H1 (cell line): ENCODE measurements around the gene PLPPR1. TPM values are rescaled to one million over a fixed set of nuclear protein-coding genes. Genes with fewer than 3 reads are reported as not detected.

ENCODE experiments used
- CTCF ChIA-PET: fragments of 300-600 bp; sonication (Branson Sonifier 250); formaldehyde crosslinking; loops from one replicate; lab custom pipeline; 2021; ENCODE audit not compliant: partially characterized antibody; lab: Charles Lee
- POLR2A ChIA-PET: fragments of 300-600 bp; sonication (Branson Sonifier 250); formaldehyde crosslinking; loops from one replicate; lab custom pipeline; 2021; ENCODE audit warnings: inconsistent platforms; ENCODE audit not compliant: partially characterized antibody; lab: Charles Lee
- DNase-seq, 2 experiments: peaks; one replicate each; pipeline versions ENCODE4 v3.0.0 to v3.0.0-alpha.2; 2010 to 2022; ENCODE audit warnings: low spot score in 2 of 2, low read depth in 1 of 2, mixed read lengths in 1 of 2
- FAIRE-seq: peaks from 2 replicates; lab custom pipeline; 2011; peaks lifted over from hg19 to GRCh38; lab: Jason Lieb, UNC
- H2AFZ ChIP-seq: 2 replicates; pipeline ENCODE4 v1.8.1; 2012; ENCODE audit warnings: low read length, inconsistent platforms
- H2AK5ac ChIP-seq: 2 replicates; pipeline ENCODE4 v1.6.1; 2013; ENCODE audit warnings: low read depth, low read length
- H2BK120ac ChIP-seq: replicated peaks from 2 replicates; pipeline ENCODE3; 2013; ENCODE audit warnings: low read depth, low read length, inconsistent platforms
- H2BK12ac ChIP-seq: 2 replicates; pipeline ENCODE4 v1.6.1; 2013; ENCODE audit warnings: low read depth, low read length
- H2BK15ac ChIP-seq: 2 replicates; pipeline ENCODE4 v1.6.1; 2013; ENCODE audit warnings: low read length
- H2BK20ac ChIP-seq: 2 replicates; pipeline ENCODE4 v1.6.1; 2013; ENCODE audit warnings: low read length
- H2BK5ac ChIP-seq: 2 replicates; pipeline ENCODE4 v1.6.1; 2013; ENCODE audit warnings: low read depth, low read length
- H3K14ac ChIP-seq: 2 replicates; pipeline ENCODE4 v1.6.1; 2013; ENCODE audit warnings: inconsistent platforms; ENCODE audit not compliant: insufficient read length
- H3K18ac ChIP-seq: 2 replicates; pipeline ENCODE4 v1.6.1; 2013; ENCODE audit warnings: low read length; ENCODE audit errors: extremely low read depth
- H3K23ac ChIP-seq: 2 replicates; pipeline ENCODE4 v1.6.1; 2013; ENCODE audit warnings: inconsistent platforms; ENCODE audit not compliant: insufficient read length
- H3K23me2 ChIP-seq: 2 replicates; pipeline ENCODE4 v1.6.1; 2013; ENCODE audit warnings: low read depth, low read length
- H3K27ac ChIP-seq: 2 replicates; pipeline ENCODE4 v1.6.1; 2011; ENCODE audit warnings: low read depth, low read length, inconsistent platforms
- H3K27me3 ChIP-seq, 4 experiments: replicated peaks in 1 of 4; 1 replicate in 1 of 4; 2 replicates in 3 of 4; pipeline versions ENCODE4 v1.6.1 to v1.8.1; 2011 to 2013; ENCODE audit warnings: low read length in 3 of 4, mild to moderate bottlenecking in 3 of 4, inconsistent platforms in 2 of 4, mixed read lengths in 2 of 4, moderate library complexity in 1 of 4; ENCODE audit not compliant: control insufficient read depth in 3 of 4, insufficient read depth in 3 of 4; ENCODE audit errors: extremely low read depth in 1 of 4
- H3K36me3 ChIP-seq, 4 experiments: 2 replicates each; pipeline versions ENCODE4 v1.6.1 to v1.8.1; 2011 to 2013; ENCODE audit warnings: mild to moderate bottlenecking in 4 of 4, low read length in 3 of 4, moderate library complexity in 2 of 4, control low read depth in 1 of 4, inconsistent platforms in 1 of 4; ENCODE audit not compliant: insufficient read depth in 4 of 4, control insufficient read depth in 2 of 4
- H3K4ac ChIP-seq: replicated peaks from 2 replicates; pipeline ENCODE3; 2013; ENCODE audit warnings: low read length, low read depth, mixed read lengths, inconsistent platforms; ENCODE audit not compliant: insufficient read length
- H3K4me1 ChIP-seq, 4 experiments: replicated peaks in 1 of 4; 1 replicate in 1 of 4; 2 replicates in 3 of 4; pipeline versions ENCODE4 v1.6.1 to v1.8.1; 2011 to 2013; ENCODE audit warnings: low read length in 3 of 4, inconsistent platforms in 2 of 4, mixed read lengths in 1 of 4; ENCODE audit not compliant: insufficient read depth in 4 of 4, control insufficient read depth in 3 of 4
- H3K4me2 ChIP-seq, 2 experiments: 2 replicates each; pipeline versions ENCODE4 v1.6.1 to v1.8.1; 2011 to 2013; ENCODE audit warnings: low read depth in 2 of 2, low read length in 2 of 2, control low read depth in 1 of 2, inconsistent platforms in 1 of 2, mild to moderate bottlenecking in 1 of 2; ENCODE audit not compliant: insufficient read depth in 1 of 2
- H3K4me3 ChIP-seq, 4 experiments: fragments of 200-600, 300-600 bp in 1 of 4; sonication (generic), shearing (Covaris generic), sonication (Bioruptor Twin) in 1 of 4; 2 replicates each; pipeline versions ENCODE4 v1.5.1 to v1.8.1; 2011 to 2016; ENCODE audit warnings: low read length in 4 of 4, low read depth in 3 of 4, control low read depth in 2 of 4, inconsistent platforms in 2 of 4, mild to moderate bottlenecking in 2 of 4, mixed read lengths in 1 of 4, moderate library complexity in 1 of 4; ENCODE audit not compliant: insufficient read depth in 2 of 4; ENCODE audit errors: extremely low read depth in 1 of 4
- H3K56ac ChIP-seq: replicated peaks from 2 replicates; pipeline ENCODE3; 2013; ENCODE audit warnings: low read depth, mild to moderate bottlenecking, mixed read lengths, low read length, inconsistent platforms; ENCODE audit not compliant: insufficient read length
- H3K79me1 ChIP-seq: 2 replicates; pipeline ENCODE4 v1.6.1; 2013; ENCODE audit warnings: low read depth, low read length, control low read depth
- H3K79me2 ChIP-seq, 2 experiments: 2 replicates each; pipeline versions ENCODE4 v1.6.1 to v1.8.1; 2012 to 2013; ENCODE audit warnings: low read length in 2 of 2, mild to moderate bottlenecking in 2 of 2, inconsistent platforms in 1 of 2; ENCODE audit not compliant: insufficient read depth in 2 of 2, control insufficient read depth in 1 of 2
- H3K9ac ChIP-seq, 4 experiments: replicated peaks in 1 of 4; 1 replicate in 1 of 4; 2 replicates in 3 of 4; pipeline versions ENCODE4 v1.6.1 to v1.8.1; 2011 to 2013; ENCODE audit warnings: low read depth in 3 of 4, low read length in 3 of 4, control low read depth in 2 of 4, mild to moderate bottlenecking in 2 of 4, moderate library complexity in 2 of 4, inconsistent platforms in 1 of 4; ENCODE audit errors: extremely low read depth in 1 of 4
- H3K9me3 ChIP-seq, 2 experiments: 2 replicates each; pipeline versions ENCODE4 v1.6.1 to v1.8.1; 2012 to 2013; ENCODE audit warnings: mild to moderate bottlenecking in 2 of 2, moderate library complexity in 2 of 2, control low read depth in 1 of 2, inconsistent platforms in 1 of 2, low read depth in 1 of 2, low read length in 1 of 2, mixed read lengths in 1 of 2; ENCODE audit not compliant: insufficient read depth in 2 of 2
- H4K20me1 ChIP-seq, 2 experiments: replicated peaks in 1 of 2; 2 replicates each; pipeline versions ENCODE3 to v1.8.1; 2011 to 2013; ENCODE audit warnings: inconsistent platforms in 2 of 2, low read length in 2 of 2, mild to moderate bottlenecking in 1 of 2; ENCODE audit not compliant: insufficient read depth in 2 of 2, control insufficient read depth in 1 of 2
- H4K5ac ChIP-seq: 2 replicates; pipeline ENCODE4 v1.6.1; 2013; ENCODE audit warnings: low read length, low read depth, mixed read lengths, inconsistent platforms; ENCODE audit not compliant: insufficient read length
- H4K8ac ChIP-seq: 2 replicates; pipeline ENCODE4 v1.8.0; 2013; ENCODE audit warnings: mild to moderate bottlenecking, moderate library complexity, low read length, inconsistent platforms; ENCODE audit not compliant: insufficient read depth; ENCODE audit errors: extremely low read depth
- H4K91ac ChIP-seq: replicated peaks from 2 replicates; pipeline ENCODE3; 2013; ENCODE audit warnings: low read length, mixed read lengths, inconsistent platforms; ENCODE audit not compliant: insufficient read length
- BRCA1 ChIP-seq: IDR thresholded peaks from 2 replicates; pipeline ENCODE4 v1.6.1; 2012; ENCODE audit warnings: low read depth, low read length, improper control_type of control experiment
- CBX8 ChIP-seq: fragments of 300-800, 300-1000 bp; sonication (generic); IDR thresholded peaks from 2 replicates; pipeline ENCODE4 v1.7.1; 2016; ENCODE audit warnings: low read depth, low read length, borderline replicate concordance
- CHD1 ChIP-seq: IDR thresholded peaks from 2 replicates; pipeline ENCODE4 v1.6.1; 2012; ENCODE audit warnings: low read depth, low read length, improper control_type of control experiment
- FOSL1 ChIP-seq: IDR thresholded peaks from 2 replicates; pipeline ENCODE4 v1.6.1; 2011; ENCODE audit warnings: mild to moderate bottlenecking, low read depth, low read length, moderate library complexity; ENCODE audit not compliant: insufficient read depth
- JUND ChIP-seq: IDR thresholded peaks from 2 replicates; pipeline ENCODE4 v1.6.1; 2011; ENCODE audit warnings: mild to moderate bottlenecking, improper control_type of control experiment, low read length
- KDM5A ChIP-seq: fragments of 200-600 bp; IDR thresholded peaks from 2 replicates; pipeline ENCODE4 v1.7.1; 2012; ENCODE audit warnings: mild to moderate bottlenecking, low read length, inconsistent platforms, mixed read lengths
- POLR2AphosphoS5 ChIP-seq: IDR thresholded peaks from 2 replicates; pipeline ENCODE4 v1.6.1; 2011; ENCODE audit warnings: low read depth, low read length
- TEAD4 ChIP-seq: IDR thresholded peaks from 2 replicates; pipeline ENCODE4 v1.6.1; 2012; ENCODE audit warnings: low read depth, low read length, inconsistent platforms, mixed read lengths
- USF2 ChIP-seq: IDR thresholded peaks from 2 replicates; pipeline ENCODE4 v1.6.1; 2011; ENCODE audit warnings: low read length, improper control_type of control experiment
- WGBS, 2 experiments: shearing (Covaris generic) in 1 of 2; methylation state at CpG; one replicate each; pipeline versions ENCODE4 v1.1.6 to v1.1.7; 2013 to 2015; ENCODE audit warnings: low lambda C conversion rate in 2 of 2, mixed read lengths in 2 of 2, inconsistent platforms in 1 of 2, low coverage in 1 of 2, missing lambda C conversion rate in 1 of 2; ENCODE audit not compliant: insufficient replicate concordance in 2 of 2, insufficient coverage in 1 of 2, insufficient read length in 1 of 2; ENCODE audit errors: extremely low coverage in 1 of 2, missing lambda C conversion rate in 1 of 2; 5-methylcytosine and 5-hydroxymethylcytosine counted together
- polyA plus RNA-seq, 7 experiments: library from polyadenylated mRNA; depleted of rRNA in 3 of 7; stranded (reverse) in 5 of 7; unstranded in 2 of 7; fragments of >200 nt in 5 of 7; fragments of 200-250 nt in 2 of 7; gene quantifications; 1 replicate in 5 of 7; 2 replicates in 1 of 7; 4 replicates in 1 of 7; pipeline versions ENCODE4 v1.2.1 to v1.2.3, GENCODE V29; 2011 to 2013; ENCODE audit warnings: missing spikeins in 2 of 7, mixed read lengths in 2 of 7
- total RNA-seq: library from RNA; stranded (reverse); fragmentation: NEBNext Ultra II Directional; extraction: Animal tissue kit (Norgen Biotek cat#: 25700); gene quantifications from 2 replicates; pipeline ENCODE4 v1.2.1, GENCODE V29; 2021

The PLPPR1 gene
- total and polyA plus RNA-seq, 2 of the 8 experiments (the other 6 are each of a cell fraction or from before 2014, with no cell fraction given), result 1.4 to 1.8 TPM

GRCh38 chr9:101035098-101035497, 6.6 kb downstream of the PLPPR1 start:
- Histone ChIP-seq H3K14ac (no peak overlapping the region), H3K4ac (no peak overlapping the region), H3K27ac (no peak overlapping the region), H3K23me2 (peaks cover 2% of the 10 kb centered on the region; the same call in 1 of the 2 replicates), H3K4me2 (no peak overlapping the region), H3K18ac (no peak overlapping the region), H3K79me1 (no peaks in the 10 kb centered on the region), H2BK12ac (no peak overlapping the region), H3K4me3 (no peak overlapping the region), H3K23ac (no peak overlapping the region), H2AK5ac (no peak overlapping the region), H3K36me3 (no peaks in the 10 kb centered on the region), H2AFZ (no peak overlapping the region), H2BK120ac (no peak overlapping the region), H2BK5ac (no peak overlapping the region), H2BK20ac (no peak overlapping the region), H4K5ac (no peak overlapping the region), H3K79me2 (no peaks in the 10 kb centered on the region), H2BK15ac (no peak overlapping the region), H3K9me3 (no peaks in the 10 kb centered on the region), H3K56ac (no peak overlapping the region), H4K91ac (no peak overlapping the region)
- no peak for DNase-seq
- WGBS, 2 experiments, result 88% methylated on average over 4 of the region's 4 CpGs; no CpG with 5 or more reads in 1 of the 2 experiments
- TF ChIP-seq KDM5A (no peak), FOSL1 (no peak), CHD1 (no peak), CBX8 (no peak), BRCA1 (no peak), TEAD4 (no peak), USF2 (no peak), POLR2AphosphoS5 (no peak), JUND (no peak)
- TF ChIP-seq, all 59 proteins: peak for 0
- POLR2A ChIA-PET, result no interaction called here
- FAIRE-seq, result no peak
- H3K4me1 ChIP-seq, result peaks cover 0 to 3% (median 0%) of the 10 kb centered on the region in 4 experiments; a peak in 1 of 7 replicates
- H4K20me1 ChIP-seq, result no peaks in the 10 kb centered on the region
- CTCF ChIA-PET, result no interaction called here
- no peak overlapping the region for H4K8ac ChIP-seq
- H3K27me3 ChIP-seq, result peaks cover 3 to 7% (median 6%) of the 10 kb centered on the region in 4 experiments
- H3K9ac ChIP-seq, result no peak overlapping the region
